HG02885 (cell line): ENCODE data around the gene CDADC1.

Source experiments
- ATAC-seq: cut with Tn5 transposase; IDR thresholded peaks from one replicate; pipeline ENCODE4 v1.9.1; 2021; ENCODE audit warnings: mild to moderate bottlenecking; ENCODE audit not compliant: unreplicated experiment, poor library complexity

CDADC1 gene

GRCh38 chr13:49247643-49248621 lies at the start of gene CDADC1:
CDADC1 (plus strand) TSS chr13:49247925; CDS start chr13:49248038, 113 bp downstream.
- ATAC-seq, result peak; percentile 97

- no peak for ATAC-seq
Measured at GRCh38 chr13:49206641-49207040, 41.1 kb upstream of the CDADC1 start.

- ATAC-seq, result no peak
Measured at GRCh38 chr13:49208619-49209018, 39.1 kb upstream of the CDADC1 start.

GRCh38 chr13:49210114-49210513 lies 37.6 kb upstream of the CDADC1 start:
- ATAC-seq, result no peak

- no peak for ATAC-seq
Measured at GRCh38 chr13:49210669-49211068, 37.1 kb upstream of the CDADC1 start.

- no peak for ATAC-seq
Measured at GRCh38 chr13:49213539-49213938, 34.2 kb upstream of the CDADC1 start.

GRCh38 chr13:49213997-49214916 lies 33.5 kb upstream of the CDADC1 start:
- no peak for ATAC-seq

GRCh38 chr13:49214917-49215376 lies 32.8 kb upstream of the CDADC1 start:
- ATAC-seq, result peak; percentile 58

GRCh38 chr13:49216334-49216733 lies 31.4 kb upstream of the CDADC1 start:
- no peak for ATAC-seq

- ATAC-seq, result no peak
Measured at GRCh38 chr13:49217962-49218492, 29.7 kb upstream of the CDADC1 start.

- no peak for ATAC-seq
Measured at GRCh38 chr13:49218493-49219051, 29.2 kb upstream of the CDADC1 start.

GRCh38 chr13:49219647-49220035 lies 28.1 kb upstream of the CDADC1 start:
- no peak for ATAC-seq

- no peak for ATAC-seq
Measured at GRCh38 chr13:49220036-49220855, 27.5 kb upstream of the CDADC1 start, which contains the start of gene MLNR. MLNR (plus strand) TSS chr13:49220338; CDS start chr13:49220338, 0 bp downstream.

- no peak for ATAC-seq
Measured at GRCh38 chr13:49220856-49221589, 26.7 kb upstream of the CDADC1 start.

GRCh38 chr13:49221590-49221965 lies 26.1 kb upstream of the CDADC1 start:
- ATAC-seq, result no peak

GRCh38 chr13:49225223-49226042 lies 22.3 kb upstream of the CDADC1 start:
- no peak for ATAC-seq

GRCh38 chr13:49226613-49227012 lies 21.1 kb upstream of the CDADC1 start:
- ATAC-seq, result no peak

- ATAC-seq, result no peak
Measured at GRCh38 chr13:49234741-49235140, 13.0 kb upstream of the CDADC1 start.
